K562 (cell line): ENCODE results near the gene WRAP53.

ENCODE experiments used
- EHMT2 ChIP-seq: fragments of 450-650 bp; IDR thresholded peaks from 2 replicates; pipeline ENCODE4 v1.6.1; 2018; ENCODE audit warnings: antibody characterized with exemption
- EZH2 ChIP-seq: IDR thresholded peaks from 2 replicates; pipeline ENCODE4 v1.6.1; 2012; ENCODE audit warnings: low read depth, mild to moderate bottlenecking, inconsistent platforms, low read length, borderline replicate concordance
- KAT8 ChIP-seq: fragments of 450-650 bp; IDR thresholded peaks from 2 replicates; pipeline ENCODE4 v1.6.1; 2016; ENCODE audit warnings: low read depth, mild to moderate bottlenecking
- SIN3A ChIP-seq, 2 experiments: fragments of 150-350 bp in 1 of 2; IDR thresholded peaks; 2 replicates each; pipeline ENCODE4 v1.6.1; 2011 to 2016; ENCODE audit warnings: borderline replicate concordance in 2 of 2, low read depth in 2 of 2, low read length in 2 of 2, mild to moderate bottlenecking in 2 of 2, moderate library complexity in 2 of 2; ENCODE audit not compliant: control insufficient read depth in 1 of 2

- no peak for TF ChIP-seq SIN3A (IDR thresholded peaks at IDR 0.05; ENCODE audit: borderline replicate concordance in 2 of 2, control insufficient read depth in 1 of 2, low read depth in 2 of 2, low read length in 2 of 2)
- TF ChIP-seq EHMT2 = no peak
- TF ChIP-seq KAT8 = no peak
- no peak for TF ChIP-seq EZH2
These were observed 15.6 kb downstream of the WRAP53 start for GRCh38 chr17:7703584-7704479.
